WERI-Rb-1 (cell line): ENCODE measurements around the gene TRIP12.

Experiments used
- DNase-seq: peaks from one replicate; pipeline ENCODE4 v3.0.0-alpha.2; 2020
- H3K27ac ChIP-seq: fragments of 250-450 bp; sonication (Bioruptor Pico); 2 replicates; pipeline ENCODE4 v1.5.1; 2020; ENCODE audit warnings: mild to moderate bottlenecking, moderate library complexity
- H3K27me3 ChIP-seq: fragments of 250-450 bp; sonication (Bioruptor Pico); 2 replicates; pipeline ENCODE4 v1.5.1; 2021; ENCODE audit warnings: mild to moderate bottlenecking, low read depth, moderate library complexity; ENCODE audit not compliant: insufficient read depth, severe bottlenecking
- H3K36me3 ChIP-seq: fragments of 250-450 bp; sonication (Bioruptor Pico); 2 replicates; pipeline ENCODE4 v1.5.1; 2020; ENCODE audit warnings: mild to moderate bottlenecking, moderate library complexity
- H3K4me3 ChIP-seq: 2 replicates; pipeline ENCODE4 v1.5.1; 2011; ENCODE audit warnings: low read depth, mild to moderate bottlenecking, control low read depth, low read length
- H3K9me3 ChIP-seq: fragments of 250-450 bp; sonication (Bioruptor Pico); 2 replicates; pipeline ENCODE4 v1.5.1; 2021; ENCODE audit warnings: mild to moderate bottlenecking, moderate library complexity; ENCODE audit not compliant: severe bottlenecking
- CTCF ChIP-seq: IDR thresholded peaks from 2 replicates; pipeline ENCODE4 v1.5.1; 2011; ENCODE audit warnings: low read depth, mild to moderate bottlenecking, control low read depth, inconsistent platforms, low read length

TRIP12 gene

DNA sequence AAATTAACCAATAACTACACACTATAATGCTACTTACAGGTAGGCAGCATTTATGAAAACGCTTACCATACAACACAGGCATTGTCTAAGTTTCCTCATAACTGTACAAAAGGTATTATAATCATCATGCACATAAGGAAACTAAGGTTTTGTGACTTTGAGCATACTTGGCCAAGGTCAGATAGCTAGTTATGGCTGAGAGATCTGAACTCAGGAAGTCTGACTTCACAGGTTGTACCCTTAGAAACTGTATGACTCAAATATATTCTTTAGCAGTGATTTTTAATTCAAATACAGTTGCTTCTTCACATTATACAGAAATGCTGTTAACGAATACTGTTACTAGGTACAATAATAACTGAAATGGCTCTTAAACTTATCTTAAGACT, 89.3 kb downstream of the TRIP12 start:
- Histone ChIP-seq H3K4me3 (no peak overlapping the region), H3K27me3 (no peaks in the 10 kb centered on the region), H3K27ac (no peak overlapping the region), H3K36me3 (peaks cover 15% of the 10 kb centered on the region), H3K9me3 (no peaks in the 10 kb centered on the region)
- no peak for TF ChIP-seq CTCF
- no peak for DNase-seq

- DNase-seq: no peak
- peaks cover 18% of the 10 kb centered on the region for H3K36me3 ChIP-seq
- H3K27ac ChIP-seq: no peak overlapping the region
- H3K9me3 ChIP-seq: no peaks in the 10 kb centered on the region
- no peak overlapping the region for H3K4me3 ChIP-seq
- no peak for TF ChIP-seq CTCF
- no peaks in the 10 kb centered on the region for H3K27me3 ChIP-seq
Observed at GRCh38 chr2:229831805-229832509, 89.9 kb downstream of the TRIP12 start.

GRCh38 chr2:229825476-229825875, 96.3 kb downstream of the TRIP12 start:
- DNase-seq: no peak
- Histone ChIP-seq H3K27ac (no peak overlapping the region), H3K36me3 (peaks cover 25% of the 10 kb centered on the region), H3K4me3 (no peak overlapping the region), H3K27me3 (no peaks in the 10 kb centered on the region), H3K9me3 (no peaks in the 10 kb centered on the region)
- no peak for TF ChIP-seq CTCF

DNA sequence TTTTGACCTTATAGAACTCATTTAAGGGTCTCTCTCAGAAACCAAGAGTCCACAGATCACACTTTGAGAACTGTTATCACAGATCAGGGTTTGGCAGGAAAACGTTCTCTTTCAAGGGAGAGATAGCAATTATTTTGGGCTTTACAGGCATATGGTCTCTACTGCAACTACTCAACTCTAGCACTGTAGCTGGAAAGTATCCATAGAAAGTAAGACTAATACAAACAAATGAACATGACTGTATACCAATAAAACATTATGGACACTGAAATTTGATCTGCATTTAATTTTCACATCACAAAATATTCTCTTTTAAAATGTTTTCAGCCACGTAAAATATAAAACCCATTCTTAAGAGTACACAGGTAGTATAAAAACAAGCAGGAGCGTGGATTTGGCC, 100.5 kb downstream of the TRIP12 start:
- TF ChIP-seq CTCF: no peak
- no peak overlapping the region for H3K4me3 ChIP-seq
- H3K27me3 ChIP-seq: no peaks in the 10 kb centered on the region
- no peak for DNase-seq
- peaks cover 30% of the 10 kb centered on the region for H3K36me3 ChIP-seq
- no peaks in the 10 kb centered on the region for H3K9me3 ChIP-seq
- no peak overlapping the region for H3K27ac ChIP-seq

- H3K4me3 ChIP-seq: no peak overlapping the region
- no peak for TF ChIP-seq CTCF
- H3K9me3 ChIP-seq: no peaks in the 10 kb centered on the region
- H3K27ac ChIP-seq: no peak overlapping the region
- H3K27me3 ChIP-seq: no peaks in the 10 kb centered on the region
- DNase-seq: no peak
- H3K36me3 ChIP-seq: peaks cover 43% of the 10 kb centered on the region
Observed at GRCh38 chr2:229818230-229818629, 103.6 kb downstream of the TRIP12 start.

- Histone ChIP-seq H3K4me3 (no peak overlapping the region), H3K27ac (no peak overlapping the region), H3K27me3 (no peaks in the 10 kb centered on the region), H3K36me3 (peaks cover 50% of the 10 kb centered on the region), H3K9me3 (no peaks in the 10 kb centered on the region)
- TF ChIP-seq CTCF: no peak
- DNase-seq: no peak
Observed at GRCh38 chr2:229815858-229816257, 106.0 kb downstream of the TRIP12 start.
